Fibroblast of skin of right biceps (primary cell): ENCODE measurements around the gene OSBPL3.
"Not testable (repeated sequence)": the region's sequence is repeated elsewhere in the genome, so short reads cannot be mapped to it uniquely, and the experiment has no call there.

ENCODE experiments used
- DNase-seq: peaks from one replicate; pipeline ENCODE4 v3.0.0-alpha.2; 2013

The OSBPL3 gene

GRCh38 chr7:24825931-24826661 lies 153.9 kb downstream of the OSBPL3 start:
- peak; percentile 60 for DNase-seq

- no peak for DNase-seq
Measured at GRCh38 chr7:24825381-24825794, 154.6 kb downstream of the OSBPL3 start.

GRCh38 chr7:24824896-24825295 lies 155.1 kb downstream of the OSBPL3 start:
- DNase-seq = no peak

GRCh38 chr7:24824400-24824799 lies 155.6 kb downstream of the OSBPL3 start:
- DNase-seq = no peak

- DNase-seq = no peak
Measured at GRCh38 chr7:24821754-24822054, 158.3 kb downstream of the OSBPL3 start.

GRCh38 chr7:24821045-24821753 lies 158.8 kb downstream of the OSBPL3 start:
- DNase-seq = peak; percentile 90

- no peak for DNase-seq
Measured at GRCh38 chr7:24820730-24821044, 159.3 kb downstream of the OSBPL3 start.

- peak; percentile 82 for DNase-seq
Measured at GRCh38 chr7:24819916-24820689, 159.9 kb downstream of the OSBPL3 start.

GRCh38 chr7:24817339-24817738 lies 162.6 kb downstream of the OSBPL3 start:
- no peak for DNase-seq

GRCh38 chr7:24816868-24817267 lies 163.1 kb downstream of the OSBPL3 start:
- no peak for DNase-seq

GRCh38 chr7:24812305-24812945 lies 167.6 kb downstream of the OSBPL3 start:
- no peak for DNase-seq

- DNase-seq = no peak
Measured at GRCh38 chr7:24808518-24808917, 171.5 kb downstream of the OSBPL3 start.

- no peak for DNase-seq
Measured at GRCh38 chr7:24802300-24802699, 177.7 kb downstream of the OSBPL3 start.

- no peak for DNase-seq
Measured at GRCh38 chr7:24801883-24802282, 178.1 kb downstream of the OSBPL3 start.

GRCh38 chr7:24800667-24801066 lies 179.3 kb downstream of the OSBPL3 start:
- DNase-seq = no peak

GRCh38 chr7:24800073-24800472 lies 179.9 kb downstream of the OSBPL3 start:
- no peak for DNase-seq

GRCh38 chr7:24799506-24799905 lies 180.5 kb downstream of the OSBPL3 start:
- no peak for DNase-seq

GRCh38 chr7:24798261-24798660 lies 181.7 kb downstream of the OSBPL3 start:
- no peak for DNase-seq

- no peak for DNase-seq
Measured at GRCh38 chr7:24797270-24797669, 182.7 kb downstream of the OSBPL3 start.

GRCh38 chr7:24795407-24795767 lies 184.6 kb downstream of the OSBPL3 start:
- no peak for DNase-seq

GRCh38 chr7:24794751-24795406 lies 185.1 kb downstream of the OSBPL3 start:
- not testable (repeated sequence) for DNase-seq

GRCh38 chr7:24793982-24794648 lies 185.9 kb downstream of the OSBPL3 start:
- DNase-seq = no peak
